Measurements from ENCODE around the gene PHAX.

GRCh38 chr5:126619781-126620180, 19.0 kb downstream of the PHAX start:
- TF ChIP-seq CTCF (IDR thresholded peaks at IDR 0.05; ENCODE audit: low read depth, low read length) (no peak), EZH2phosphoT487 (IDR thresholded peaks at IDR 0.05; ENCODE audit: low read depth) (no peak)
